NOMO-1 treated with dmso at 0.1 percent for 144 hours (cell line): ENCODE results near the gene NDUFAF2.
"Not testable (repeated sequence)": the region's sequence is repeated elsewhere in the genome, so short reads cannot be mapped to it uniquely, and the experiment has no call there.

Source experiments
- DNase-seq: peaks from one replicate; lab custom pipeline; 2025; ENCODE audit not compliant: unreplicated experiment; lab: John Stamatoyannopoulos, UW

The NDUFAF2 gene

DNA sequence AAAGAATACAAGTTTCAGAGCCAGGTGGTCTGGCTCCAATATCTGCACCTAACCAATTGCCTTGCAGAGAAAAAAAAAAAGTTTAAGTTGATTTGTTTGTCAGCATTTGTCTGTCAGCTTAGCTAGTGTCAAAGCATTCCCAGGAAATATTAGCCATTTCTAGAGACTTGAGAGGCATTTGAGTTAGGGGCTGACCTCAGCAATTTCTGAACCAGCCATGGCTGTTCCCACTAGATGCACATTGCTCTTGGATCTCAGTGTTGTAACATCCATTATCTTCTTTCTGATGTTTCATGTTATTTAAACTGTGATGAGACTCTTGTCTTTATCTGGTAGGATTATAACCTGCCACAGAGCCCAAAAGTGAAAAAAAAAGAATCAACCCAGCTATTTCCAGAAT, 102.3 kb downstream of the NDUFAF2 start:
- DNase-seq = no peak

DNA sequence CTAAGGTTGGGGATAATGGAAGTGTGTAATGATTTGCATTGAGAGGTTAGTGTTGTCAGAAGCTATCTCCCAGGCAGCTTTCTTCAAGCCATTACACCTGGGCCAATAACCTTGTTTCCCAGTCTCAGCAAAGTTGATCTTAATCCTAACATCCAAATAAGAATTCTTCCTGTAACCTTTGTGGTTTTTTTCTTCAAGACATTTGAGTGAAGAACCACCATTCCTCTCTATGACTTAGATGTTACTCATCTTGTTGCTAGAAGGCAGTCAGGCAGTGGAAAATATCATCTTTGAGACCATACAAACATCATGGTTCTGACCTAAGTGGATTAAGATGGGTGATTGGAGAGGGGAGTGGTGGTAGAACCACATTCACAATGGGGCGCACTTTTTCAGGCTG, 103.5 kb downstream of the NDUFAF2 start:
- DNase-seq = no peak

DNA sequence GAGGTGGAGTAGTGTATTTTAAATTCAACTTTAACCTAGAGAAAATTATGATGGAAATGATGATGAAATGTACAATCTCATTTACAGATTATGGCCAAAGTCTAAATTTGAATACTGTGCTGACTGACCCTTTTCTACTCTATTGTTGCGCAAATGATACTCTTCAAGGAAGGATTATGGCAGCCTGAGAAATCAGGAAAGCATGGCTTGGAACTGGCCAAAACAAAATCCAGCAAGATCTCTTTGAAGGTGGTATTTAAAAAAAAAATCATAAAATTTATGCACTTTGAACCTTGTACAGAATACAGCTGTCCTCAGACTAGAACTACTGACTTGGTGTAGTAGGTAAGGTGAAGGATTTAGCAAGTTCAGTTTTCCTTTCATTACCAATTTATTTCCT, 105.3 kb downstream of the NDUFAF2 start:
- DNase-seq = no peak

DNA sequence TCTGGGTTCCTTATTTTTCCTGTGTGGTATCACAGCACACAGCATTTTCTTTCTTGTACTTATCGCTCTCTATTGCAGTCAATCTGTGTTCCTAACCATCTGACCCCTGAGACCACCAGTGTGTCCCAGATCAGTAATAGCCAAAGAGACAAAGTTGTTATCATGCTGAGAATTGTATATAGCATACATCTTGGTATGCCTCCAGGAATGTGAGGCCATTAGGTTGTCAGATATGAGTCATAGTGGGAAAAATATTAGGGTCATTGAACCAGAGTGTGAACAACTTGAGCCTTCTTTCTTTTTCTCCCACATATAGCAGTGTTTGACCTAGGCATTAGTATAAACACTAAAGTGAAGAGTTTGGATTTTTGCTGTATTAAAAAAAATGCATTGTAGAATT, 106.3 kb downstream of the NDUFAF2 start:
- no peak for DNase-seq

DNA sequence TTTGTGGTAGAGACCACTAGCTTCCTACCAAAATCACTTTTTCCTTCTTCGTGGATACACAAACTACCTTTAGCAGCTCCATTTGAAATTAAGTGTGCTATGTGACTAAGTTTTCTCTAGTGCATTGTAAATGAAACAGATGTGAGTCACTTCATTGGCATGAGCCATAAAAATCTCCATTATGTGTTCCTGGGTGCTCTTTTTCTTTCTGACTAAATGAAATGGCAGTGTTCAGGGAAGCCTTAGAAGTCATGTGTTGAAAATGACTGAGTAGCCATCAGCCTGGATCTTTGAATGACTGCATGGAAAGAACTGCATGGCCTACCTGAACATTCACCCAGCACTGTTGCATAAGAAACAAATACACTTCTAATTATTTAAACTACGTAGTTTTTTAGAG, 107.9 kb downstream of the NDUFAF2 start:
- DNase-seq = no peak

DNA sequence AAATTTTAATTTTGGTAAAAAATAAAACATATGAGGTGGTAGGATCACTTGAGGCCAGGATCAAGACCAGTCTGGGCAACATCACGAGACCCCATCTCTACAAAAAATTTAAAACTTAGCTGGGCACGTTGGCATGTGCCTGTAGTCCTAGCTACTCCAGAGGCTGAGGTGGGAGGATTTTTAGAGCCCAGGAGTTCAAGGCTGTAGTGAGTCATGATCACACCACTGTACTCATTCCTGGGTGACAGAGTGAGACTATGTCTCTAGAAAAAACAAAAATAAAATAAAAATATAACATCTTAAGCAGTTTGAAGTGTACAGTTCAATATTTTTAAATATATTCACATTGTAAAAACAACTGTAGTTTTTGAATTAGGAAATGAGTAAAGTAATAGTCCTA, 108.9 kb downstream of the NDUFAF2 start:
- DNase-seq = no peak

DNA sequence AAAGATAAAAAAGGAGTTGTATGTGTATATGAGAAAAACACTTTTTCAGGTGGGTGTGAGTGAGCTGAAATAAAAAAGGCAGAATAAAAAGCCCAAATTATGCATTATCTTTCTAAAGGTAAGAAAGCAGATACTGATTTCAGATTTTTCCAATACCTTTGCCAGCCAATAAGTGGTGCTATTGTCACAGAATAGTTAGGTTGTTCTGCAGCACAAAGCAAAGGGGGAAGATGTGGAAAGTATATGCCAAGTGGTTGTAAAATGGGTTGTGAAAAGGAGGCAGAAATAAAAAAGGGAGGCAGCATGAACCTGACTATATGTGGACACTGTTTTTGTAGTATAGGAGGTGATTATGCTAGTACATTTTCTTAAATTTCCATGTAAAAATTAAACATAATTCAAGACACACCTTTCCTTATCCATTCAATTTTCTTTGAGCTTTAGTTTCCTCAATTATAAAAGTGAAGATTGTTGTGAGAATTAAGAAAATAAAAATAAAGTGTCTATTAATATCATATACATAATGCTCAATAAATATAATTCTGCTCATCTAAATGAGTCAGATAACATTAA, 110.5 kb downstream of the NDUFAF2 start:
- DNase-seq = peak; percentile 46

DNA sequence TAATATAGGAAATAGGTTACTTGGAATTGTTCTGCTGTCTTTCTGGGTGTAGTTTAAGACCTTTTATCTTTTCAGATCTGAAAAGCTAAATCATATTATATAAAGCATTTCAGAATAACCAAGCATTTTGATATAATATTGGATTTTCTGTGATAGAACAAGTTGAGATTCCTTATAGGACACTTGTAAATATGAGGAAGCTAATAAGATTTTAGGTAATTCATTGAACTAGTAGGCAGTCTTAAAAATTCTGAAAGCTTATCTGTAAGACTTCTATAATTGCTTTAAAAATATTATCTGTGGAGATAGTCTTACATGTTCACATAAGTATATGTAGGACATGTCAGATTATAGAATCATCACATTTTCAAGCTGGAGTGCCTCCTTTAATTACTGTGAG, 114.5 kb downstream of the NDUFAF2 start:
- no peak for DNase-seq

DNA sequence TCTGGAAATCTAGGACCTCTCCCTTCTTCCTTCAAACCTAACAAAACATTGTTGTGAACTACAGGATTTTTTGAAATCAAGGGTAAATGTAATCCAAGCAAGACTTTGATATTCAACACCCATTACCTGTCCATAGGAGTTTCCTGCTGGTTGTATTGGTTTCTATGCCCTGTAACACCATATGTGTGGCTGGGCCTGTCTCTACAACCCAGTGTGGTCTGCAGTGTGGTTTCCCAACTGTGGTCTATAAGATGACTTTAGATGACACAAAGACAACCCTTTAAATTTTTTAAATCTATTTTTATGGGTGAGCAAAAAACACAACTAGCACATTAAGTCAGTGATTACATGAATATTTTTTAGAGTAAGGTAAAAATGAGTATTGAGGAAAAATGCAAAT, 124.1 kb downstream of the NDUFAF2 start:
- DNase-seq = no peak

DNA sequence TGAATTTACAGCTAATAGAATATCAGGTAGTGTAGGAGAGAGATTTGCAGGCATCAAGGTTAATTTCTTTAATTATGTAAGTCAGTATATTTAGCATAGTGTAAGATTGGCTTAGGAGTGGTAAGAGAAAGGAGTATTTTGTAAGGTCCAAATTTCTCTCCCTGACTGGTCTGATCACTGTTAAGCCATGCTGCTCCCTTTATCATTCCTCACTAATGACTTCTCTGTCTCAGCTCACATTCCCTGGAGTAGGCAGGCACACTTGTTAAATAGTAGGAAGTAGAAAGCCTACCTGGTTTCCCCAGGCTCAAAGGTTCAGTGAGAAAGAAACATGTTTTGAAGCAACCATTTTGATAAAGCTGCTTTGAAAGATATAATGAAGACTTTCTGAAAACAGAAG, 126.5 kb downstream of the NDUFAF2 start:
- DNase-seq = no peak

DNA sequence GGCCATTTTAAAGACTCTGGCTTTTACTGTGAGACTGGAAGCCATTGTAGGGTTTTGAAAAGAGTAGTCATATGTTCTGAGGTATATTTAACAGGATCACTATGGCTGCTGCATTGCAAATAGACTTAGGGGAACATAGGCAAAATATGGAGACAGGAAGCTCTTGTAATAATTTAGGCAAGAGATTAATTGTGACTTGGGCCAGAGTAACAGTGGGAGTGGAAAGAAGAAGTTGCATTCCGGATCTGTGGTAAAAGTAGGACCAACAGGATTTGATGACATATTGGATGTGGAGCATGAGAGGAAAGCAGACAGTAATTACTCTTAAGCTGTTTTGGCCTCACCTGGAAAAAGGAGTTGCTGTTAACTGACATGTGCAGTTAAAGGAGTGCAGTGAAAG, 131.6 kb downstream of the NDUFAF2 start:
- peak; percentile 42 for DNase-seq

DNA sequence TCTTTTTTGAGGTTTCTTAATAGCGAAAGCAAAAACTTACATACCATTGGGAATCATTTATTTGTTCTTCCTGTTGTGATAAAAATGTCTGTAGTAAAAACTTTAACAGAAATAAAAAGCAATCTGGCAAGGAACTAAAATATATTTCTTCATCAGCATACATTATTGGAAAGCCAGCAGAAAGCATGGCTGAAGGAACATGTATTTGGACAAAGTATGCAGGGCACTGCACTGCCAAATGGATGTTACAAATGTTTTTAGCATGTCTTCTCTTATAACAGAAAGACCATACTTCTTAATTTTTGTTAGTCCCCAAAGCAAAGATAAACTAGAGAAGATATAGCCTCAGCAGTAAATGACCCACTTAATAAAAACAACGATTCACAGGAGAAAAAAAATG, 136.7 kb downstream of the NDUFAF2 start:
- no peak for DNase-seq

DNA sequence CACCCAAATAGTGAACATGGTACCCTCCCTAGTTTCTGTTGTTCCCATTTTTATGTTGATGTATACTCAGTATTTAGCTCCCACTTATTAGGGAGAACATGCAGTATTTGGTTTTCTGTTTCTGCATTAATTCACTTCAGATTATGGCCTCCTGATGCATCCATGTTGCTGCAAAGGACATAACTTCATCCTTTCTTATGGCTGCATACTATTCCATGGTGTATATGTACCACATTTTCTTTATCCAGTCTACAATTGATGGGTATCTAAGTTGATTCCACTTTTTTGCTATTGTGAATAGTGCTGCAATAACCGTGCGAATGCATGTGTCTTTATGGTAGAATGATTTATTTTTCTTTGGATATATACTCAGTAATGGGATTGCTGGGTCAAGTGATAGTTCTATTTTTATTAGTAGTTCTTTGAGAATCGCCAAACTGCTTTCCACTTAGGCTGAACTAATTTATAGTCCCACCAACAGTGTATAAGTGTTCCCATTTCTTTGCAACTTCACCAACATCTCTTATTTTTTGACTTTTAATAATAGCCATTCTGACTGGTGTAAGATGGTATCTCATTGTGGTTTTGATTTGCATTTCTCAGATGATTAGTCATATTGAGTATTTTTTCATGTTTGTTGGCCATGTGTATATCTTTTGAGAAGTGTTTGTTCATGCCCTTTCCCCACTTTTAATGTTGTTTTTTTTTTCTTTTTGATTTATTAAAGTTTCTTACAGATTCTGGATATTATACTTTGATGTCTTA, 137.7 kb downstream of the NDUFAF2 start:
- DNase-seq = no peak

DNA sequence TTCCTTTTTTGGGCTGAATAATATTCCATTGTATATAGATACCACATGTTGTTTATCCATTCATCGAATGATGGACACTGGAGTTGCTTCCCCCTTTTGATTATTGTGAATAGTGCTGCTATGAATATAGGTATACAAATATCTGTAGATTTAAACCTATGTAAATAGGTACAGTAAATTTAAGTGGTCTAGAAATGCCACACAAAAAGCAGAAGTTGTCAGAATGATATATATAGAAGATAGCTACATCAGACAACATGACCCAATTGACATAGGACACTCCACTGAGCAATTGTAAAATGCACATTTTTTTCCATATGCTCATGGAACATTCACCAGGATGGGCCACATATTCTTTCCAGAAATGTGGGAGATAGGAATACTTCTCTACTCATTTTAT, 139.7 kb downstream of the NDUFAF2 start:
- no peak for DNase-seq

DNA sequence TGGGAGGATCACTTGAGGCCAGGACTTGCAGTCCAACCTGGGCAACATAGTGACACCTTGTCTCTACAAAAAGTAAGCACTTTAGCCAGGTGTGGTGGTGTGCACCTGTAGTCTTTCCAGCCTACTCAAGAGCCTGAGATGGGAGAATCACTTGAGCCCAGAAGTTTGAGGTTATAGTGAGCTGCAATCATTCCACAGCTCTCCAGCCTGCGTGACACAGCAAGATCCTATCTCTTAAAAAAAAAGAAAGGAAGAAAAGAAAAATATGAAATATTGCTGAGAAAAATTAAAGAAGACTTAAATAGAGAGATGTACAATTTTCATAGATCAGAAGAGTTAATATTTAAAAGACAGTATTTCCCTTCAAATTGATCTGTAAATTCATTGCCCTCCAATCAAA, 140.9 kb downstream of the NDUFAF2 start:
- no peak for DNase-seq

DNA sequence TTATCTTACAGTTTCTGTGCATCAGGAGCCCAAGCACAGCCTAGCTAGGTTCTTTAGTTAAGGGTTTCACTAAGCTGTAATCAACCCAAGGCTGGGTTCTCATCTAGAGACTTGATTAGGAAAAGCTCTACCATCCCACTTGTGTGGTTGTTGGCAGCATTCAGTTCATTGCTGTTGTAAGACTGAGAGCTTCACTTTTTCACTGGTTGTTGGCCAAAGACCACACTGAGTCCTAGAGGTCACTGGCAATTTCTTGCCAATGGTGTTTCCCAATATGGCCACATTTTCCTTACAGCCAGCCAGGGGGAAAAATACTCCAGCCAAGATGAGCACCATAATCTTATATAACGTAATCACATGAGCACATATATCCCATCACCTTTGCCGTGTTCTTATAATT, 142.9 kb downstream of the NDUFAF2 start:
- DNase-seq = no peak

DNA sequence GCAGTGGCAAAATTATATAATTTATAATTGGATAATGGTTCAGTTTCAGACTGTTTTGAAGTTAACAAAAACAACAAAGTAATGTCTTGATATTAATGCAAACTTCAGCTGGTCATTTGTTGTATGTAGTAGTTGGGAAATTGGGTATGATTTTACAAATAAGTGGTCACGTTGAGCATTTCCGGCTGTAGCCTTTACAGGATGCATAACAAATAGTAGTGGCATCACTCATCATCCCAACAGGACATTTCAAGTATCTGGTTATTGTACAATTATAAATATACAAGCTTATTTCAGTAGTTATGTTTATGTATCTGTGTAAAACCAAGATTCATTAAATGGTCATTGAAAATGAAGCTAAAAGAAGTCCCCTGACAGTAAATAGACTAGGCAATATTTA, 144.3 kb downstream of the NDUFAF2 start:
- no peak for DNase-seq

DNA sequence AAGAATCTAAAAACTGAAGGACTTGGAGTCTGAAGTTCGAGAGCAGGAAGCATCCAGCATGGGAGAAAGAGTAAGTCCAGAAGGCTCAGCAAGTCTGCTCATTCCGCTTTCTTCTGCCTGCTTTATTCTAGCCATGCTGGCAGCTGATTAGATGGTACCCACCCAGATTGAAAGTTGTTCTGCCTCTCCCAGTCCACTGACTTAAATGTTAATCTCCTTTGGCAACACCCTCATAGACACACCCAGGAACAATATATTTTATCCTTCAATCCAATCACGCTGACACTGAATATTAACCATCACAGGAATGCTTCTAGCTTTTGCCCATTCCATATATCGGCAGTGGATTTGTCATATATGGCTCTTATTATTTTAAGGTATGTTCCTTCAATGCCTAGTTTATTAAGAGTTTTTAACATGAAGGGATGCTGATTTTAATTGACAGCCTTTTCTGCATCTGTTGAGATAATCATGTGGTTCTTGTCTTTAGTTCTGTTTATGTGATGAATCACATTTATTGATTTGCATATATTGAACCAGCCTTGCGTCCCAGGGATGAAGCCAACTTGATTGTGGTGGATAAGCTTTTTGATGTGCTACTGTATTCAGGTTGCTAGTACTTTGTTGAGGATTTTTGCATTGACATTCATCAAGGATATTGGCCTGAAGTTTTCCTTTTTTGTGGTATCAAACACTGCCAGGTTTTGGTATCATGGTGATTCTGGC, 148.2 kb downstream of the NDUFAF2 start:
- DNase-seq = not testable (repeated sequence)

DNA sequence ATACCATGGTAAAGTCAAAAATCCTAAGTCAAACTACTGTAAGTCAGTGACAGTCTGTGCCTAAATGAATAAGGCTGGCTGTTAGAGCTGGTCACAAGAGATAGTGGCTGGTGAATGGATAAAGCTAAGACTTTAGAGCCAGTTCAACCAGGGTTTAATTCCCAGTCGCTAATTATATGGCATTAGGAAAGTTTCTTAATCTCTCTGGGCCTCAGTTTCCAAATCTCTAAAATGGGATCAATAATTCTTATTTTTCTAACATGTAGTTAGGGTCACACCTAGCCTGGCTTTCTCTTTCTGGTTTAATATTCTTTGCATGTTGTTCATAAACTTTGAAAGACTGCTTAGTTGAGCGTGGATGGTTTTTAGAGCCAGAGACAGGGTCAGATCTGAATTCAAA, 152.5 kb downstream of the NDUFAF2 start:
- DNase-seq = no peak

DNA sequence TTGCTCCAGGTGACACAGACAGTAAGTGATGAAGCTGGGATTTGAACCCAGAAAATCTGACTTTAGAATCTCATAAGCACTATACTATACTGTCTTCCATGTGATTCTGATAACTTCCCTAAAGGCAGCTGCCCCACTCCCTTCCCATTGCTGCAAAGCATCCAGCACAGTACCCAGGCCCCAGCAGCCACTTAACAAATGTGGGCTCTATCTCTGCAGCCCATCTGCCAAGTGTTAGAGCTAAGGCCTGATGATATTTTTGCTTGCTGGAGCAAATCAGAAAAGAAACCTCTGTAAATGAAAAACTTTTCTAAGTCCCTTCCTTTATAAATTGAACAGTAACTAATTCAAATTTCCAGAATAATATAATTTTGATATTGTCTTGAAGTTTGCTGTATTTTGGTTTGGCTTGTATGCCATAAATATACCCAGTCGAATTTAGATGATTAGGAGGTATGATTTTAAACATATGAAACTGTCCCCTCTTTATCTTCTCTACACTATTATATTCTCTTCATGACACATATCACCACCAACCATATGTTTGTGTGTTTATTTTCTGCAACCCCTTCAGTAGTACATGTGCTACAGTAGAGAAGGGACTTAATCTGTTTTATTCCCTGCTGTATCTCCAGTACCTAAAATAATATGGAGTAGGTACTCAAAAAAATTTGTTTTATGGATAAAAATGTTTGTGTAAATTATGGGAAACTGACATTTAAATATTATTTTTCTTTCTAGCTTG, 153.4 kb downstream of the NDUFAF2 start:
- no peak for DNase-seq

DNA sequence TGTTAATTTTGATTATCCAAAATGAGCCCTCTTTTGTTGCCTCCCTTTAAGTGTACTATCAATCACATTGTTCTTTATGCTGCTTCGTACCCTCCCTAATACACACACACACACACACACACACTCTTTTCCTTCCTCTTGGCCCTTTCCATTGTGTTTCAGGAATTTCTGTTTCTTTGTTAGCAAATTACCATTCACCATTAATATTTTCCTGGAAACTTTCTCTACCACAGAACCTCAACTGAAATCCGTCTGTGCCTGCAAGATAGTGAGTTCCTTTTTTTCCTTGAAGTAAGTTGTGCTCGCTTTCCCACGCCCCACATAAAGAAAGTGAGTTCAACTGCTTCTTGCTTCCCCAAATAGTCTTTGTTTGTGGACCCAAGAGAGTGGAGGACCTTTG, 155.4 kb downstream of the NDUFAF2 start:
- no peak for DNase-seq

DNA sequence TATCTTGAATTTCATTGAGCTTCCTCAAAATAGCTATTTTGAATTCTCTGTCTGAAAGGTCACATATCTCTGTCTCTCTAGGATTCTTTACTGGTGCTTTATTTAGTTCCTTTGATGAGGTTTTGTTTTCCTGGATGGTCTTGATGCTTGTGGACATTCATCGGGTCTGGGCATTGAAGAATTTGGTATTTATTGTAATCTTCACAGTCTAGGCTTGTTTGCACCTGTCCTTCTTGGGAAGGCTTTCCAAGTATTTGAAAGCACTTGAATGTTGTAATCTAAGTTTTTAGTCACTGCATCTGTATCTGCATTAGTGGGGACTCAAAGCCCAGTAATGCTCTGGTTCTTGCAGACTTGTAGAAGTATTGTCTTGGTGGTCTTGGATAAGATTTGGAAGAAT, 169.4 kb downstream of the NDUFAF2 start:
- DNase-seq = no peak
